Adrenal gland (tissue), 5 donors: ENCODE measurements around the gene MAP2.

ENCODE experiments used
- POLR2A ChIP-seq, 2 donors: fragments of 450-650 bp; IDR thresholded peaks; one replicate each; pipeline ENCODE4 v1.6.1; 2017; ENCODE audit warnings: antibody characterized with exemption in 2 of 2, mild to moderate bottlenecking in 2 of 2, moderate library complexity in 1 of 2
- TF ChIP-seq, protein P1 (sequence below), 6 experiments: fragments of 450-650 bp in 4 of 6; fragments of 200-600 bp in 2 of 6; sonication (generic) in 1 of 6; IDR thresholded peaks; 1 replicate in 5 of 6; 2 replicates in 1 of 6; pipeline versions ENCODE4 v1.5.1 to v1.8.0; 2016 to 2021; ENCODE audit warnings: antibody characterized with exemption in 6 of 6, mild to moderate bottlenecking in 2 of 6, moderate library complexity in 1 of 6
- donor health status: DM: no; HTN: no; CAD: no.

DNA sequence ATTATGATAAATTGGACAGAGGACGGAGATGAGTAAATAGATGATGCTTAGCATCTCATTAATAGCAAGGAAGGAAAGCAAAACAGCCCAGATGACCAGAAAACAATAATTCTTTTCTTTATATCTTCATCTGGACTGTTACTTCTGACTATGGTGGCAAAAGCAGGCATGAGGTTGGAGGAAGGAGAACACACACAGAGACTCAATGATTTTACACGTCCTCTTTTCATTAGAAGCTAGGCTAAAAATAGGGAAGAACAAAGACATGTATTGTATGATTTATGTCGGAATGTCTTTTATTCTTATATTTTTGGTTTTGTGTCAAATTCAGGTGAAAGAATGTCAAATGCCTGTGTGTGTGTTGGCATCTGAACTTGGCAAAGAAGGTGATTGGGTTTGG is 137.1 kb downstream of the MAP2 start:
- TF ChIP-seq, protein P1, sequence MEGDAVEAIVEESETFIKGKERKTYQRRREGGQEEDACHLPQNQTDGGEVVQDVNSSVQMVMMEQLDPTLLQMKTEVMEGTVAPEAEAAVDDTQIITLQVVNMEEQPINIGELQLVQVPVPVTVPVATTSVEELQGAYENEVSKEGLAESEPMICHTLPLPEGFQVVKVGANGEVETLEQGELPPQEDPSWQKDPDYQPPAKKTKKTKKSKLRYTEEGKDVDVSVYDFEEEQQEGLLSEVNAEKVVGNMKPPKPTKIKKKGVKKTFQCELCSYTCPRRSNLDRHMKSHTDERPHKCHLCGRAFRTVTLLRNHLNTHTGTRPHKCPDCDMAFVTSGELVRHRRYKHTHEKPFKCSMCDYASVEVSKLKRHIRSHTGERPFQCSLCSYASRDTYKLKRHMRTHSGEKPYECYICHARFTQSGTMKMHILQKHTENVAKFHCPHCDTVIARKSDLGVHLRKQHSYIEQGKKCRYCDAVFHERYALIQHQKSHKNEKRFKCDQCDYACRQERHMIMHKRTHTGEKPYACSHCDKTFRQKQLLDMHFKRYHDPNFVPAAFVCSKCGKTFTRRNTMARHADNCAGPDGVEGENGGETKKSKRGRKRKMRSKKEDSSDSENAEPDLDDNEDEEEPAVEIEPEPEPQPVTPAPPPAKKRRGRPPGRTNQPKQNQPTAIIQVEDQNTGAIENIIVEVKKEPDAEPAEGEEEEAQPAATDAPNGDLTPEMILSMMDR (IDR thresholded peaks at IDR 0.05): no peak
- no peak for TF ChIP-seq POLR2A (IDR thresholded peaks at IDR 0.05)
